Liver (tissue), 3 donors: ENCODE measurements around the gene ITPKC.

Source experiments
- ATF3 ChIP-seq: IDR thresholded peaks from 2 replicates; pipeline ENCODE4 v1.6.1; 2016; ENCODE audit warnings: antibody characterized with exemption
- GABPA ChIP-seq, 2 donors: IDR thresholded peaks in 1 of 2; conservative IDR thresholded peaks in 1 of 2; 2 replicates each; pipeline ENCODE4 v1.6.1; 2016; ENCODE audit warnings: antibody characterized with exemption in 2 of 2, mild to moderate bottlenecking in 1 of 2, moderate library complexity in 1 of 2
- HNF4A ChIP-seq, 2 donors: conservative IDR thresholded peaks; 2 replicates each; pipeline ENCODE4 v1.6.1; 2016; ENCODE audit warnings: antibody characterized with exemption in 2 of 2, mild to moderate bottlenecking in 2 of 2
- JUND ChIP-seq, 2 donors: IDR thresholded peaks; 2 replicates each; pipeline ENCODE4 v1.6.1; 2016; ENCODE audit warnings: antibody characterized with exemption in 2 of 2
- MAX ChIP-seq: IDR thresholded peaks from 2 replicates; pipeline ENCODE4 v1.6.1; 2016; ENCODE audit warnings: antibody characterized with exemption
- NR2F2 ChIP-seq: IDR thresholded peaks from 2 replicates; pipeline ENCODE4 v1.6.1; 2016; ENCODE audit warnings: antibody characterized with exemption
- RAD21 ChIP-seq, 2 donors: IDR thresholded peaks; 2 replicates each; pipeline ENCODE4 v1.6.1; 2016; ENCODE audit warnings: antibody characterized with exemption in 2 of 2, mild to moderate bottlenecking in 2 of 2
- RXRA ChIP-seq, 2 donors: IDR thresholded peaks; 2 replicates each; pipeline ENCODE4 v1.6.1; 2017 to 2018; ENCODE audit warnings: antibody characterized with exemption in 2 of 2, mild to moderate bottlenecking in 1 of 2
- SP1 ChIP-seq: IDR thresholded peaks from 2 replicates; pipeline ENCODE4 v1.6.1; 2018; ENCODE audit warnings: antibody characterized with exemption, mild to moderate bottlenecking
- TAF1 ChIP-seq: conservative IDR thresholded peaks from 2 replicates; pipeline ENCODE4 v1.6.1; 2016; ENCODE audit warnings: antibody characterized with exemption, mild to moderate bottlenecking
- YY1 ChIP-seq: IDR thresholded peaks from 2 replicates; pipeline ENCODE4 v1.6.1; 2016; ENCODE audit warnings: antibody characterized with exemption, mild to moderate bottlenecking
- TF ChIP-seq, protein P1 (sequence below): IDR thresholded peaks from 2 replicates; pipeline ENCODE4 v1.6.1; 2016; ENCODE audit warnings: antibody characterized with exemption, mild to moderate bottlenecking
- TF ChIP-seq, protein P2 (sequence below): fragments of 150-350 bp; IDR thresholded peaks from 2 replicates; pipeline ENCODE4 v1.5.1; 2017; ENCODE audit warnings: improper control_type of control experiment, low read depth, low read length; ENCODE audit not compliant: missing input control
- TF ChIP-seq, protein P3 (sequence below): IDR thresholded peaks from 2 replicates; pipeline ENCODE4 v1.6.1; 2016; ENCODE audit warnings: antibody characterized with exemption
- donor health status: healthy.
- donor health status: healthy.

GRCh38 chr19:40701758-40702157 is 15.2 kb upstream of the ITPKC start:
- no peak for TF ChIP-seq MAX
- TF ChIP-seq, protein P1, sequence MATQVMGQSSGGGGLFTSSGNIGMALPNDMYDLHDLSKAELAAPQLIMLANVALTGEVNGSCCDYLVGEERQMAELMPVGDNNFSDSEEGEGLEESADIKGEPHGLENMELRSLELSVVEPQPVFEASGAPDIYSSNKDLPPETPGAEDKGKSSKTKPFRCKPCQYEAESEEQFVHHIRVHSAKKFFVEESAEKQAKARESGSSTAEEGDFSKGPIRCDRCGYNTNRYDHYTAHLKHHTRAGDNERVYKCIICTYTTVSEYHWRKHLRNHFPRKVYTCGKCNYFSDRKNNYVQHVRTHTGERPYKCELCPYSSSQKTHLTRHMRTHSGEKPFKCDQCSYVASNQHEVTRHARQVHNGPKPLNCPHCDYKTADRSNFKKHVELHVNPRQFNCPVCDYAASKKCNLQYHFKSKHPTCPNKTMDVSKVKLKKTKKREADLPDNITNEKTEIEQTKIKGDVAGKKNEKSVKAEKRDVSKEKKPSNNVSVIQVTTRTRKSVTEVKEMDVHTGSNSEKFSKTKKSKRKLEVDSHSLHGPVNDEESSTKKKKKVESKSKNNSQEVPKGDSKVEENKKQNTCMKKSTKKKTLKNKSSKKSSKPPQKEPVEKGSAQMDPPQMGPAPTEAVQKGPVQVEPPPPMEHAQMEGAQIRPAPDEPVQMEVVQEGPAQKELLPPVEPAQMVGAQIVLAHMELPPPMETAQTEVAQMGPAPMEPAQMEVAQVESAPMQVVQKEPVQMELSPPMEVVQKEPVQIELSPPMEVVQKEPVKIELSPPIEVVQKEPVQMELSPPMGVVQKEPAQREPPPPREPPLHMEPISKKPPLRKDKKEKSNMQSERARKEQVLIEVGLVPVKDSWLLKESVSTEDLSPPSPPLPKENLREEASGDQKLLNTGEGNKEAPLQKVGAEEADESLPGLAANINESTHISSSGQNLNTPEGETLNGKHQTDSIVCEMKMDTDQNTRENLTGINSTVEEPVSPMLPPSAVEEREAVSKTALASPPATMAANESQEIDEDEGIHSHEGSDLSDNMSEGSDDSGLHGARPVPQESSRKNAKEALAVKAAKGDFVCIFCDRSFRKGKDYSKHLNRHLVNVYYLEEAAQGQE: no peak
- no peak for TF ChIP-seq TAF1
- TF ChIP-seq, protein P2, sequence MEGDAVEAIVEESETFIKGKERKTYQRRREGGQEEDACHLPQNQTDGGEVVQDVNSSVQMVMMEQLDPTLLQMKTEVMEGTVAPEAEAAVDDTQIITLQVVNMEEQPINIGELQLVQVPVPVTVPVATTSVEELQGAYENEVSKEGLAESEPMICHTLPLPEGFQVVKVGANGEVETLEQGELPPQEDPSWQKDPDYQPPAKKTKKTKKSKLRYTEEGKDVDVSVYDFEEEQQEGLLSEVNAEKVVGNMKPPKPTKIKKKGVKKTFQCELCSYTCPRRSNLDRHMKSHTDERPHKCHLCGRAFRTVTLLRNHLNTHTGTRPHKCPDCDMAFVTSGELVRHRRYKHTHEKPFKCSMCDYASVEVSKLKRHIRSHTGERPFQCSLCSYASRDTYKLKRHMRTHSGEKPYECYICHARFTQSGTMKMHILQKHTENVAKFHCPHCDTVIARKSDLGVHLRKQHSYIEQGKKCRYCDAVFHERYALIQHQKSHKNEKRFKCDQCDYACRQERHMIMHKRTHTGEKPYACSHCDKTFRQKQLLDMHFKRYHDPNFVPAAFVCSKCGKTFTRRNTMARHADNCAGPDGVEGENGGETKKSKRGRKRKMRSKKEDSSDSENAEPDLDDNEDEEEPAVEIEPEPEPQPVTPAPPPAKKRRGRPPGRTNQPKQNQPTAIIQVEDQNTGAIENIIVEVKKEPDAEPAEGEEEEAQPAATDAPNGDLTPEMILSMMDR: no peak
- no peak for TF ChIP-seq ATF3
- TF ChIP-seq RAD21 (IDR thresholded peaks at IDR 0.05): no peak
- no peak for TF ChIP-seq RXRA (IDR thresholded peaks at IDR 0.05)
- TF ChIP-seq HNF4A (conservative IDR thresholded peaks at IDR 0.05): no peak
- TF ChIP-seq YY1: no peak
- TF ChIP-seq, protein P3, sequence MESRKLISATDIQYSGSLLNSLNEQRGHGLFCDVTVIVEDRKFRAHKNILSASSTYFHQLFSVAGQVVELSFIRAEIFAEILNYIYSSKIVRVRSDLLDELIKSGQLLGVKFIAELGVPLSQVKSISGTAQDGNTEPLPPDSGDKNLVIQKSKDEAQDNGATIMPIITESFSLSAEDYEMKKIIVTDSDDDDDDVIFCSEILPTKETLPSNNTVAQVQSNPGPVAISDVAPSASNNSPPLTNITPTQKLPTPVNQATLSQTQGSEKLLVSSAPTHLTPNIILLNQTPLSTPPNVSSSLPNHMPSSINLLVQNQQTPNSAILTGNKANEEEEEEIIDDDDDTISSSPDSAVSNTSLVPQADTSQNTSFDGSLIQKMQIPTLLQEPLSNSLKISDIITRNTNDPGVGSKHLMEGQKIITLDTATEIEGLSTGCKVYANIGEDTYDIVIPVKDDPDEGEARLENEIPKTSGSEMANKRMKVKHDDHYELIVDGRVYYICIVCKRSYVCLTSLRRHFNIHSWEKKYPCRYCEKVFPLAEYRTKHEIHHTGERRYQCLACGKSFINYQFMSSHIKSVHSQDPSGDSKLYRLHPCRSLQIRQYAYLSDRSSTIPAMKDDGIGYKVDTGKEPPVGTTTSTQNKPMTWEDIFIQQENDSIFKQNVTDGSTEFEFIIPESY: no peak
- TF ChIP-seq GABPA (IDR thresholded peaks at IDR 0.05 in 1 of 2, conservative IDR thresholded peaks at IDR 0.05 in 1 of 2): no peak
- no peak for TF ChIP-seq NR2F2
- TF ChIP-seq JUND (IDR thresholded peaks at IDR 0.05): no peak
- no peak for TF ChIP-seq SP1
